Trophoblast cell (in vitro differentiated cells and primary cell): ENCODE measurements around the gene NMT1.

Experiments used
- DNase-seq, 2 donors: peaks; one replicate each; pipeline ENCODE4 v3.0.0-alpha.2; 2016
- H2AFZ ChIP-seq: 2 replicates; pipeline ENCODE4 v1.6.1; 2013; ENCODE audit warnings: low read length, moderate library complexity, mild to moderate bottlenecking; ENCODE audit not compliant: insufficient read depth, poor library complexity
- H2AK5ac ChIP-seq: 2 replicates; pipeline ENCODE4 v1.6.1; 2013; ENCODE audit warnings: mild to moderate bottlenecking, low read length
- H2BK120ac ChIP-seq: 2 replicates; pipeline ENCODE4 v1.6.1; 2013; ENCODE audit warnings: low read length, mild to moderate bottlenecking, moderate library complexity; ENCODE audit not compliant: insufficient read depth, poor library complexity
- H2BK12ac ChIP-seq: 2 replicates; pipeline ENCODE4 v1.6.1; 2013; ENCODE audit warnings: mild to moderate bottlenecking, low read length, moderate library complexity
- H2BK5ac ChIP-seq: 2 replicates; pipeline ENCODE4 v1.6.1; 2013; ENCODE audit warnings: low read length, low read depth, moderate library complexity, mild to moderate bottlenecking; ENCODE audit not compliant: poor library complexity
- H3K14ac ChIP-seq: 2 replicates; pipeline ENCODE4 v1.6.1; 2013; ENCODE audit warnings: mild to moderate bottlenecking, low read length
- H3K18ac ChIP-seq: 2 replicates; pipeline ENCODE4 v1.6.1; 2013; ENCODE audit warnings: mild to moderate bottlenecking, low read length
- H3K23ac ChIP-seq: 2 replicates; pipeline ENCODE4 v1.6.1; 2013; ENCODE audit warnings: low read length
- H3K27ac ChIP-seq: 2 replicates; pipeline ENCODE4 v1.5.1; 2013; ENCODE audit warnings: low read depth, mild to moderate bottlenecking, inconsistent platforms, low read length, moderate library complexity
- H3K27me3 ChIP-seq: 2 replicates; pipeline ENCODE4 v1.6.1; 2013; ENCODE audit warnings: inconsistent platforms, mild to moderate bottlenecking, low read length, moderate library complexity; ENCODE audit not compliant: insufficient read depth
- H3K36me3 ChIP-seq, 2 experiments: 1 replicate in 1 of 2; 2 replicates in 1 of 2; pipeline ENCODE4 v1.6.1; 2013; ENCODE audit warnings: low read length in 2 of 2, mild to moderate bottlenecking in 2 of 2, moderate library complexity in 1 of 2; ENCODE audit not compliant: insufficient read depth in 2 of 2, control insufficient read depth in 1 of 2
- H3K4ac ChIP-seq: 2 replicates; pipeline ENCODE4 v1.6.1; 2013; ENCODE audit warnings: low read depth, mild to moderate bottlenecking, low read length, moderate library complexity
- H3K4me1 ChIP-seq, 2 experiments: 1 replicate in 1 of 2; 2 replicates in 1 of 2; pipeline ENCODE4 v1.6.1; 2013; ENCODE audit warnings: low read length in 2 of 2, mild to moderate bottlenecking in 2 of 2, moderate library complexity in 1 of 2; ENCODE audit not compliant: insufficient read depth in 2 of 2, control insufficient read depth in 1 of 2
- H3K4me2 ChIP-seq: 2 replicates; pipeline ENCODE4 v1.6.1; 2013; ENCODE audit warnings: inconsistent platforms, mild to moderate bottlenecking, low read length, moderate library complexity
- H3K4me3 ChIP-seq: 2 replicates; pipeline ENCODE4 v1.5.1; 2013; ENCODE audit warnings: mild to moderate bottlenecking, low read depth, low read length, inconsistent platforms
- H3K79me1 ChIP-seq: one replicate; pipeline ENCODE4 v1.6.1; 2013; ENCODE audit warnings: low read length
- H3K79me2 ChIP-seq: 2 replicates; pipeline ENCODE4 v1.6.1; 2013; ENCODE audit warnings: low read length, mild to moderate bottlenecking; ENCODE audit not compliant: control insufficient read depth, insufficient read depth, poor library complexity
- H3K9ac ChIP-seq: 2 replicates; pipeline ENCODE4 v1.6.1; 2013; ENCODE audit warnings: mild to moderate bottlenecking, low read length
- H3K9me3 ChIP-seq: 2 replicates; pipeline ENCODE4 v1.6.1; 2013; ENCODE audit warnings: low read depth, mild to moderate bottlenecking, control low read depth, inconsistent platforms, low read length; ENCODE audit not compliant: insufficient read depth
- H4K12ac ChIP-seq: 2 replicates; pipeline ENCODE4 v1.6.1; 2013; ENCODE audit warnings: low read depth, mild to moderate bottlenecking, low read length, moderate library complexity
- H4K8ac ChIP-seq: 2 replicates; pipeline ENCODE4 v1.6.1; 2013; ENCODE audit warnings: low read depth, mild to moderate bottlenecking, low read length, moderate library complexity
- H4K91ac ChIP-seq: one replicate; pipeline ENCODE4 v1.6.1; 2013; ENCODE audit warnings: low read depth, mild to moderate bottlenecking, low read length, moderate library complexity
- WGBS: extraction: QIAGEN DNeasy Blood & Tissue Kit; methylation state at CpG from one replicate; pipeline ENCODE4 v1.1.7; 2013; ENCODE audit warnings: missing lambda C conversion rate; ENCODE audit not compliant: insufficient read length, insufficient coverage; ENCODE audit errors: extremely low coverage; 5-methylcytosine and 5-hydroxymethylcytosine counted together

Gene NMT1

GRCh38 chr17:45091778-45092425 is 30.8 kb downstream of the NMT1 start:
- H2BK5ac ChIP-seq = no peak overlapping the region
- no peak overlapping the region for H3K18ac ChIP-seq
- H3K27ac ChIP-seq = no peak overlapping the region

GRCh38 chr17:45092911-45093430 is 31.9 kb downstream of the NMT1 start:
- no peaks in the 10 kb centered on the region for H3K79me2 ChIP-seq
- H3K27ac ChIP-seq = peak overlapping the region; percentile 4
- H3K9ac ChIP-seq = no peak overlapping the region
- H4K8ac ChIP-seq = no peak overlapping the region
- H3K36me3 ChIP-seq = peaks cover 69 to 75% of the 10 kb centered on the region in 2 experiments
- WGBS = no CpG with 5 or more reads among the region's 6 CpGs
- H3K4me1 ChIP-seq = peaks cover 9 to 11% of the 10 kb centered on the region in 2 experiments
- H3K4ac ChIP-seq = no peak overlapping the region
- H2AFZ ChIP-seq = no peak overlapping the region
- H2BK120ac ChIP-seq = no peak overlapping the region
- no peaks in the 10 kb centered on the region for H3K27me3 ChIP-seq
- no peak overlapping the region for H3K18ac ChIP-seq
- H3K4me3 ChIP-seq = no peak overlapping the region
- no peak overlapping the region for H2BK5ac ChIP-seq
- H2AK5ac ChIP-seq = no peak overlapping the region
- no peak overlapping the region for H4K12ac ChIP-seq
- H3K14ac ChIP-seq = no peak overlapping the region
- peak; percentile 86 to 91 for DNase-seq
- no peaks in the 10 kb centered on the region for H3K79me1 ChIP-seq
- no peak overlapping the region for H3K4me2 ChIP-seq
- H3K23ac ChIP-seq = no peak overlapping the region
- H3K9me3 ChIP-seq = no peaks in the 10 kb centered on the region
- no peak overlapping the region for H4K91ac ChIP-seq
- H2BK12ac ChIP-seq = no peak overlapping the region

More at GRCh38 chr17:45091778-45092425, 30.8 kb downstream of the NMT1 start:
- WGBS = no CpG with 5 or more reads among the region's 11 CpGs
- Histone ChIP-seq H3K9ac (no peak overlapping the region), H2BK12ac (no peak overlapping the region), H3K27me3 (no peaks in the 10 kb centered on the region), H3K4me3 (no peak overlapping the region), H3K9me3 (no peaks in the 10 kb centered on the region), H3K4me2 (no peak overlapping the region), H3K4ac (no peak overlapping the region), H3K79me1 (no peaks in the 10 kb centered on the region), H3K4me1 (peaks cover 9 to 11% of the 10 kb centered on the region in 2 experiments), H3K79me2 (no peaks in the 10 kb centered on the region), H4K8ac (peak overlapping the region; percentile 18), H2AK5ac (no peak overlapping the region), H2BK120ac (no peak overlapping the region), H2AFZ (no peak overlapping the region), H4K91ac (no peak overlapping the region), H4K12ac (no peak overlapping the region), H3K36me3 (peaks cover 65 to 75% of the 10 kb centered on the region in 2 experiments), H3K14ac (no peak overlapping the region), H3K23ac (no peak overlapping the region)
- DNase-seq = peak in 1 of 2 donors; percentile 32

GRCh38 chr17:45093444-45094110 is 32.5 kb downstream of the NMT1 start:
- no peak overlapping the region for H4K12ac ChIP-seq
- no peak overlapping the region for H3K4ac ChIP-seq
- H4K91ac ChIP-seq = no peak overlapping the region
- DNase-seq = peak; percentile 27 to 49
- no peak overlapping the region for H3K18ac ChIP-seq
- H4K8ac ChIP-seq = no peak overlapping the region
- no peak overlapping the region for H2BK120ac ChIP-seq
- peak overlapping the region; percentile 23 for H2BK12ac ChIP-seq
- H3K79me2 ChIP-seq = no peaks in the 10 kb centered on the region
- no peak overlapping the region for H2AFZ ChIP-seq
- peaks cover 70 to 75% of the 10 kb centered on the region in 2 experiments for H3K36me3 ChIP-seq
- peaks cover 9 to 11% of the 10 kb centered on the region in 2 experiments for H3K4me1 ChIP-seq
- no CpG with 5 or more reads among the region's 13 CpGs for WGBS
- no peak overlapping the region for H3K9ac ChIP-seq
- H3K79me1 ChIP-seq = no peaks in the 10 kb centered on the region
- H3K4me3 ChIP-seq = no peak overlapping the region
- H3K4me2 ChIP-seq = no peak overlapping the region
- no peak overlapping the region for H2BK5ac ChIP-seq
- no peak overlapping the region for H3K14ac ChIP-seq
- no peak overlapping the region for H3K23ac ChIP-seq
- H3K27ac ChIP-seq = peak overlapping the region; percentile 4
- H2AK5ac ChIP-seq = no peak overlapping the region
- no peaks in the 10 kb centered on the region for H3K9me3 ChIP-seq
- H3K27me3 ChIP-seq = no peaks in the 10 kb centered on the region

- Histone ChIP-seq H3K79me2 (no peaks in the 10 kb centered on the region), H3K4ac (no peak overlapping the region), H4K91ac (no peak overlapping the region), H2BK12ac (no peak overlapping the region), H2AFZ (no peak overlapping the region), H3K9me3 (no peaks in the 10 kb centered on the region), H2BK120ac (no peak overlapping the region), H3K36me3 (peaks cover 66% of the 10 kb centered on the region in 2 experiments), H2AK5ac (no peak overlapping the region), H3K14ac (no peak overlapping the region), H3K4me2 (no peak overlapping the region), H3K4me3 (no peak overlapping the region), H3K27me3 (no peaks in the 10 kb centered on the region), H3K9ac (no peak overlapping the region), H3K23ac (no peak overlapping the region), H4K8ac (no peak overlapping the region), H3K79me1 (no peaks in the 10 kb centered on the region), H2BK5ac (no peak overlapping the region), H3K4me1 (peaks cover 9 to 13% of the 10 kb centered on the region in 2 experiments), H3K27ac (no peak overlapping the region), H4K12ac (no peak overlapping the region), H3K18ac (no peak overlapping the region)
- peak in 1 of 2 donors; percentile 43 for DNase-seq
- WGBS = no CpG with 5 or more reads among the region's 3 CpGs
Observed at GRCh38 chr17:45096141-45096540, 35.0 kb downstream of the NMT1 start.
